Tibial nerve (tissue), 3 donors: ENCODE data around the gene GRIN2A.

Source experiments
- CTCF ChIP-seq, 5 experiments: fragments of 200-600 bp in 3 of 5; fragments of 450-650 bp in 2 of 5; sonication (generic) in 3 of 5; IDR thresholded peaks; one replicate each; pipeline ENCODE4 v1.5.1; 2016 to 2019; ENCODE audit warnings: antibody characterized with exemption in 5 of 5, mild to moderate bottlenecking in 3 of 5, moderate library complexity in 2 of 5
- POLR2A ChIP-seq, 2 donors: fragments of 450-650 bp; IDR thresholded peaks; one replicate each; pipeline ENCODE4 v1.6.1; 2017; ENCODE audit warnings: antibody characterized with exemption in 2 of 2, mild to moderate bottlenecking in 2 of 2, moderate library complexity in 2 of 2

GRCh38 chr16:10202649-10203048, 20.4 kb upstream of the GRIN2A start:
- TF ChIP-seq CTCF (IDR thresholded peaks at IDR 0.05) (no peak), POLR2A (IDR thresholded peaks at IDR 0.05) (no peak)
